HG03097 (cell line): ENCODE measurements around the gene HTT.
"Not testable (repeated sequence)": the region's sequence is repeated elsewhere in the genome, so short reads cannot be mapped to it uniquely, and the experiment has no call there.

ENCODE experiments used
- ATAC-seq: cut with Tn5 transposase; IDR thresholded peaks from one replicate; pipeline ENCODE4 v1.9.1; 2021; ENCODE audit not compliant: unreplicated experiment, low FRiP score

The HTT gene

DNA sequence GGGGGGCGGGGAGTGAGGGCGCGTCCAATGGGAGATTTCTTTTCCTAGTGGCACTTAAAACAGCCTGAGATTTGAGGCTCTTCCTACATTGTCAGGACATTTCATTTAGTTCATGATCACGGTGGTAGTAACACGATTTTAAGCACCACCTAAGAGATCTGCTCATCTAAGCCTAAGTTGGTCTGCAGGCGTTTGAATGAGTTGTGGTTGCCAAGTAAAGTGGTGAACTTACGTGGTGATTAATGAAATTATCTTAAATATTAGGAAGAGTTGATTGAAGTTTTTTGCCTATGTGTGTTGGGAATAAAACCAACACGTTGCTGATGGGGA, 1.1 kb downstream of the HTT start:
- ATAC-seq, result no peak

DNA sequence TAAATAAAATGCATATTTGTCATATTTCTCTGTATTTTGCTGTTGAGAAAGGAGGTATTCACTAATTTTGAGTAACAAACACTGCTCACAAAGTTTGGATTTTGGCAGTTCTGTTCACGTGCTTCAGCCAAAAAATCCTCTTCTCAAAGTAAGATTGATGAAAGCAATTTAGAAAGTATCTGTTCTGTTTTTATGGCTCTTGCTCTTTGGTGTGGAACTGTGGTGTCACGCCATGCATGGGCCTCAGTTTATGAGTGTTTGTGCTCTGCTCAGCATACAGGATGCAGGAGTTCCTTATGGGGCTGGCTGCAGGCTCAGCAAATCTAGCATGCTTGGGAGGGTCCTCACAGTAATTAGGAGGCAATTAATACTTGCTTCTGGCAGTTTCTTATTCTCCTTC, 3.3 kb downstream of the HTT start:
- ATAC-seq, result no peak

DNA sequence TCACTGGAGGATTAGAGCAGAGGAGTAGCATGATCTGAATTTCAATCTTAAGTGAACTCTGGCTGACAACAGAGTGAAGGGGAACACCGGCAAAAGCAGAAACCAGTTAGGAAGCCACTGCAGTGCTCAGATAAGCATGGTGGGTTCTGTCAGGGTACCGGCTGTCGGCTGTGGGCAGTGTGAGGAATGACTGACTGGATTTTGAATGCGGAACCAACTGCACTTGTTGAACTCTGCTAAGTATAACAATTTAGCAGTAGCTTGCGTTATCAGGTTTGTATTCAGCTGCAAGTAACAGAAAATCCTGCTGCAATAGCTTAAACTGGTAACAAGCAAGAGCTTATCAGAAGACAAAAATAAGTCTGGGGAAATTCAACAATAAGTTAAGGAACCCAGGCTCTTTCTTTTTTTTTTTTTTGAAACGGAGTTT, 5.2 kb downstream of the HTT start:
- ATAC-seq, result no peak

DNA sequence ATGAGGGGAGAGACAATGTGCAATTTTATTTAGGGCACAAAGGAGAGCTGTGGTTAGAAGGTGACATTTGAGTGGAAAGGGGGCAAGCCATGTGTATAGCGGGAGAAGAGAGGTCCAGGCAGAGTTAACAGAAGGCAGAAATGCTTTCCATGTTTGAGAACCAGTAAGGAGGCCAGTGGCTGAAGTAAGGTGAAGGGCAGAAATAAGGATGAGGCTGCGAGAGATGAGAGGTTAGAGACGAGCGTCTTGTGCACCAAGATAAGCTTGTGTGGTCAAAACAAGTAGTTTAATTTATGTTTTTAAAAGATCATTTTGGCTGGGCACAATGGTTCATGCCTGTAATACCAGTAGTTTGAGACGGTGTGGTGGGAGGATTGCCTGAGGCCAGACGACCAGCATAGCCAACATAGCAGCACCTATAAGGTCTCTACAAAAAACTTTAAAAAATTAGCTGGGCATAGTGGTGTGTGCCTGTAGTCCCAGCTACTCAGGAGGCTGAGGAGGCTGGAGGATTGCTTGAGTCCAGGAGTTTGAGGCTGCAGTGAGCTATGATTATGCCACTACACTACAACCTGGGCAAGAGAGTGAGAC, 8.5 kb downstream of the HTT start:
- ATAC-seq, result no peak

DNA sequence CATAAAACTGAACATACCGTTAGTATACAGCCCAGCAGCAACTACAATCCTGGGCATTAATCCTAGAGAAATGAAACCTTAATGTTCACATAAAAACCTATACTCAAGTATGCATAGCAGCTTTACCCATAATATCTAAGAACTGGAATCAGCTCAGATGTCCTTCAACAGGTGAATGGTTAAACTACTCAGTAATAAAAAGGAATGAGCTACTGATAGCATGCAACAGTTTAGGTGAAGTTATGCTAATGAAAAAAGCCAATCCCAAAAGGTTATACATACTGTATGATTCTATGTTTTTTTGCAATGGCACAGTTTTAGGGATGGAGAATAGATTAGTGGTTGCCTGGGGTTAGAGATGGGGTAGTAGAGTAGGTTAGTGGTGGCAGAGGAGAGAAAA, 9.3 kb downstream of the HTT start:
- no peak for ATAC-seq

DNA sequence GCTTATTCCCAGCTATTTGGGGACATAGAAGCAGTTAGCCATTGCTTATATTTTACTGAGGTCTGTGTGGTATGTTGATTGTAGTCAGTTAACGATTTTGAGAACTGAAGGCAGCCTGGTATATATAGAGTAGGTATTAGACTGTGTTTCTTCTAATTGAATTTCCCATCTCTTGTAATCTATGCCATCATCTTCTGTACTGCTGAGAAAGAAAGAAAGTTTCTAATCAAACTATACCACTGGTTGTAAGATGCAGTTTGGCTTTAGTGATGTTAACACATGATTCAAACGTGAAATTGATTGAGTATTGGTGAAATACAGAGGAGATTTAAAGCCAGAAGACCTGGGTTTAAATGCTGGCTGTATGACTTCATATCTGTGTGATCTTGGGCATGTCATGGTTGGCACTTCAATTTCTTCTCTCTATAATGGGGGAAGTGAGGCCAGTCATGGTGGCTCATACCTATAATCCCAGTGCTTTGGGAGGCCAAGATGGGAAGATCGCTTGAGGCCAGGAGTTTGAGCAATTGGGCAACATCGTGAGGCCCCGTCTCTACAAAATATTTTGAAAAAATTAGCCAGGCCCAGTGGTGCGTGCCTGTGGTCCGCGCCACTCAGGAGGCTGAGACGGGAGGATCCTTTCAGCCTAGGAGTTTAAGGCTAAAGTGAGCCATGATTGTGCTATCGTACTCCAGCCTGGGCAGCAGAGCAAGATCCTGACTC, 11.6 kb downstream of the HTT start:
- ATAC-seq, result no peak

DNA sequence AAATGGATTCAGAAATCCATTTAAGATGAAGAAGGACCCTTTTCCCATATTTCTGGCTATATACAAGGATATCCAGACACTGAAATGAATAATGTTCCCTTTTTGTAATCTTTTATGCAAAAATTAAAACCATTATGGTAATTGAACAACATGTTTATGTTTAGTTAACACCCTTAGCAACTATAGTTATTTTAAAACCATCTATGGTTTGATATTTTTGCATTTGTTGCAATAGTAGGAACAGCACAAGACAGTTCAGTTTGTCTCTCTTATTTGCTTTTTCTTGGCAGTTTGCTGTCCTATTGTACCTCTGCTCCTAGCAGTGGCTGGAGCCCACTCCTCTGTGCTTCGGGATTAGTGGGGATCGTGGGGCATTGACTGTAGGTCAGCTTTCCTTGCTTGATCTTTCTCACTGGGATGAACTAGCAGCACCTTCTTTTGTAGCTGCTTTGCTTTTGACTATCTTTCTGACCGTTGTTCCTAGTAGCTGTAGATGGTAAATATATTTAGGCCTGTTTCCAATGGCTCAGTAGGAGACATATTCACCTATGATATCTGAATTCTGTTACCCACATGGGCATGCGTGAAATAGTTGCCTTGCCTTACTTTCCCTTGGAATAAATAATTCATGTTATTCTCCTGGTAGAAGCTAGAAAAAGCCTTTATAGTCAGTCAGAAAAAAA, 12.8 kb downstream of the HTT start:
- ATAC-seq, result no peak

DNA sequence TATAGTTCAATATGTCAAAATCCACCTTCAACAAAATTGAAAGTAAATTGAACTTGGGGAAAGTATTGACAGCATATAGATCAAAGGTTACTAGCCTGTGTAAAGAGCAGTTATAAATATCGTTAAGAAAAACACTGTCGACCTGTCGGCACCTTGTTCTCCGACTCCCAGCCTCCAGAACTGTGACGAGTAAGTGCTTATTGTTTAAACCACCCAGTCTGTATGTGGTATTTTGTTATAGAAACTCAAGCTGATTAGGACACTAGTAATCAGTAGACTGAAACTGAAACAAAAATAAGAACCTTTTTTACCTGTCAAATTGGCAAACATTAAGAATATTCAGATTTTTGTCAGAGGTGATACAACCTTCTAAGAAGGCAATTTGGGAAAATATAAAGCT, 17.0 kb downstream of the HTT start:
- no peak for ATAC-seq

DNA sequence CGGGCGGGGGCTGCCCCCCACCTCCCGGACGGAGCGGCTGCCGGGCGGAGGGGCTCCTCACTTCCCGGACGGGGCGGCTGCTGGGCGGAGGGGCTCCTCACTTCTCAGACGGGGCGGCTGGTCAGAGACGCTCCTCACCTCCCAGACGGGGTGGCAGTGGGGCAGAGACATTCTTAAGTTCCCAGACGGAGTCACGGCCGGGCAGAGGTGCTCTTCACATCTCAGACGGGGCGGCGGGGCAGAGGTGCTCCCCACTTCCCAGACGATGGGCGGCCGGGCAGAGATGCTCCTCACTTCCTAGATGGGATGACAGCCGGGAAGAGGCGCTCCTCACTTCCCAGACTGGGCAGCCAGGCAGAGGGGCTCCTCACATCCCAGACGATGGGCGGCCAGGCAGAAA, 20.2 kb downstream of the HTT start:
- not testable (repeated sequence) for ATAC-seq

DNA sequence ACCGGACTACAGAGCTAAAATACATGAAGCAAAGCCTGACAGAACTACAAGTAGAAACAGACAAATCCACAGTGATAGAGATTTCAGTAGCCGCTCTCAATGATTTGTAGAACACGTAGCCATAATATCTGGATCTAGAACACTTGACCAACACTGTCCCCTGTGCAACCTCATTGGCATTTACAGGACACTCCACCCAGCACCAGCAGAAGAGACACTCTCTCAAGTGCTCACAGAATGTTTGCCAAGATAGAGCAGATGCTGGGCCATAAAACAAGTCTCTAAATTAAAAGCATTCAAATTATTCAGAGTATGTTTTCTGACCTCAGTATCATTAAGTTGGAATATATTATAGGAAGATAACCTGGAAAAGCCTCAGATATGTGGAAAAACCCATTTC, 21.7 kb downstream of the HTT start:
- ATAC-seq, result no peak

DNA sequence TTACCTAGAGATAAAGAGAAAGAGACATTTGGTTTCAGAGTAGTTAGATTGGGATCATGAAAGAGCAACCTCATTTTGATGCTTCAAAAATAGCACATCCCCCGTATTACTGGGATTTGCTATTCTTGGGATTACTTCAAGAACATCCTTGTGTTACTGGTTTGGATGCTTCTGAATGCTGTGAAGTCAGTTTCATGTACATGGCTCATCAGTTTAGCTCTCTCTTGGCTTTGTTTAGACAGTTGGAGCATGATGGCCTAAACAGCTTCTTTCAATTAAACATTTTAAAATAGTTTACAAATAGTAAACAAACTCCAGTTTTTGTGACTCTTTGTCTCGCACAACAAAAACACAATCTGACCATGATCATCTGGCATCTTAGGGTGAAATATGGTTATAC, 23.9 kb downstream of the HTT start:
- no peak for ATAC-seq

DNA sequence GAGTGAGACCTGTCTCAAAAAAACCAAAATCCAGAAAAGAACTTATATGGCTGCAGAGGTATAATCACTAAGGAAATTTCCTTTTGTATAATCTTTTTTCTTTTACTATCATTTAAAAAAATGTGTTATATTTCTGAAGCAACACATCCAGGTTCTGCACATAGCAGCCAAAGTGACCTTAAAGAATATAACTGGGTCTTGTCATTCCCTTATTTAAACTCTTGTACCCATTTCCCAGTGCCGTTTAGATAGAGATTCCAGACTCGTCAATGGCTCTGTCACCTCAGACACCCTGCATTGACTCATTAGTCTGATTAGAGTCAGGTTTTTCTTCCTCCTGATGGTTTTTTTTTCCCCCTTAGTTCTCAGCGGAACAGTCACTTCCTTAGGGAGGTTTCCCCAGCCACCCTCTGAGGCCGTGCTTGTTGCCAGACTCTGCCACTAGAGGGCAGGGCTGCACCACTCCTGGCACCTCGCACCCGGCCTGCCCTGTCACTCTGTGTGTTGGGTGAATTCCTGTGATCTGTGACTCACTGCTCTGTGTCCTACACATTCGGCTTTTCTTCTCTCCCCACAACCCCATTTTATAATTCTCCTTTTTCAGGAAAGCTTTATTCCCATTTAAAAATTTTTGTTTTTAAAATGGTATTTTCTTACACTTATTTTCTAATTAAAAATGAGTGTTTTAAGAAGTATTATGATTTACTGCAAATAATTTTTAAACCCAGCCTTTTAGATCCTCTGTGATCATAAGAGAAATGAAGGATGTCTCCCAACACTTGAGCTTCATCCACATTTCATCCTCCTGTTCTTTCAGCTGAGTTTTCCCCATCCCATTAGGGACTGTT, 32.1 kb downstream of the HTT start:
- peak; percentile 94 for ATAC-seq

DNA sequence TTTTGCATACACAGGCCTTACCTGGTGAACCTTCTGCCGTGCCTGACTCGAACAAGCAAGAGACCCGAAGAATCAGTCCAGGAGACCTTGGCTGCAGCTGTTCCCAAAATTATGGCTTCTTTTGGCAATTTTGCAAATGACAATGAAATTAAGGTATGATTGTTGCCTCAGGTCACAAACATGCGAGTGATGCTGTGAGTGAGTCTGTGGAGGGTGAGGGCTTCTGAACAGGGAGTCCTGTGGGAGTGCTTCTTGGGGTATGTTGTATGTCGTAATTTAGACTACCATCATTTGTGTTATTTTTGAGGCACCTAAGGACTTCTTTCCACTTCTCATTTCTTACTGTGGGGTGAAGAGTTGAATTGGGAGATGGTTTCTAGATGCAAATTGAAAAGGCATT, 32.8 kb downstream of the HTT start:
- no peak for ATAC-seq

DNA sequence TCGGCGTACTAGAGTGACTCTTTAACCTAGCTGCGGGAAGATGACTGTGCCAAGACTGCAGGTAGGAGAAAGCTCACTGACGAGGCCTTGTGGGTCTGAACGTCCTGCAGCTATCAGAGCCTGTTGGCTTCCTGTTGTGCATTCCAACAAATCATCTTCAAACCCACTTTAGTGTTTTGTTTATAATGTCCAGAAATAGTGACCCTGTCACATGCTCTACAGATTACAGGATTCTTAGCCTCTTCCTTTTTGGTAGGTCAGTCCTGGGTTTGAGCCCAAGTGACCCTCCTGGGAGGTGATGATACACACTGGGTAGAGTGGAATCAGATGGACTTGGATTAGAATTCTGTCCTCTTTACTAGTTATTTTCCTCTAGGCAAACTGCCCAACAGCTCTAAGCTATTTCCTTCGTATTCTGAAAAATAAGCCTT, 33.2 kb downstream of the HTT start:
- no peak for ATAC-seq

DNA sequence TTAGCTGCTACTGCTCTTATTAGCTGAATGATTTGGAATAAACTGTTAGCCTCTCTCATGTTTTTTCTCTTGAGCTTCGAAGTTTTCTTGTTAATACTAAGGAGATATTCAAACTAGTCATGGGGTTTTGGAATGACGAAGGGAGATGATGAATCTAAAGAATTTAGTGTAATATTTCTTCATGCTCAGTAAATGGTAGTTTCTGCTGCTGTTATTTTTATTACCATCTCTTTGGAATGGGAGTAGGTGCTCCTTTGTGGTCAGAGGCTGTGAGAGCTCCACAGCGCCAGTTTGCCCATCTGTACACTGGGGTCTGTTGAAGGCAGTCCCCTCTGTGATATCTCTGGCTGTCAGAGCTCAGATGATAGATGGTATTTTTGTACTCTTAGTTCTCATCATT, 33.7 kb downstream of the HTT start:
- no peak for ATAC-seq

DNA sequence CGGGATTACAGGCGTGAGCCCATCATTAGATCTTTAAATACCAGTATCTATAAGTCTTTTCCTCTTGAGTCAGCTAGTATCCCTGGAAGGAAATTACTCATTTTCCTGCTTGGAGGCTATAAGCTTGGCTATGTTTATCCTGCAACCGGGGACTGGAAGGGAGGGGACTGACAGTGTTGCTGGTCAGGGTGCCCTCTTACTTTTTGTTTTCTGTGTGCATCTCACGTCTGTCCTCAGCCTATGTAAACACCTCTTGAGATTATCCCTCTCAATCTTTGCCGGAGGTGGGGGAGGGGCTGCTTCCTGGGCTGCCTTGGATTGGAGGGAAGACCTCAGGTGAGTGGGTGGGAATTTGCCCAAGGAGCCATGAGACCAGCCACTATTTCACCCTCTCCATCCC, 37.0 kb downstream of the HTT start:
- ATAC-seq, result no peak

DNA sequence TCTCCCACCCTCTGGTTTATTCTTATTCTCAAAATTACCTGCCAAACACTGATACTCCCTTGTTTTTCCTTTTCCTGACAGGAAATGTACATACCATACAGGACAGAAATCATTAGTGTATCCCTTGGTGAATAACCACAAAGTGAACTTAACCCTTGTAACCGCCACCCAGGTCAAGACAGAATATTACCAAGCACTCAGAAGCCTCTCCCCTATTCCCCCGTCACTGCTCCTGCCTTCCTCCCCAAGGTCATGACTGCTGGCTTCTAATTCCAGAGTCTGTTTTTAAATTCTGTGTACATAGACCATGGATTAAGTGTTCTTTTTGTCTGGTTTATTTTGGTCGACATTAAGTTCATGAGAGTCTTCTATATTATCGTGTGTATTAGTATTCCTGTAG, 37.7 kb downstream of the HTT start:
- ATAC-seq, result no peak

DNA sequence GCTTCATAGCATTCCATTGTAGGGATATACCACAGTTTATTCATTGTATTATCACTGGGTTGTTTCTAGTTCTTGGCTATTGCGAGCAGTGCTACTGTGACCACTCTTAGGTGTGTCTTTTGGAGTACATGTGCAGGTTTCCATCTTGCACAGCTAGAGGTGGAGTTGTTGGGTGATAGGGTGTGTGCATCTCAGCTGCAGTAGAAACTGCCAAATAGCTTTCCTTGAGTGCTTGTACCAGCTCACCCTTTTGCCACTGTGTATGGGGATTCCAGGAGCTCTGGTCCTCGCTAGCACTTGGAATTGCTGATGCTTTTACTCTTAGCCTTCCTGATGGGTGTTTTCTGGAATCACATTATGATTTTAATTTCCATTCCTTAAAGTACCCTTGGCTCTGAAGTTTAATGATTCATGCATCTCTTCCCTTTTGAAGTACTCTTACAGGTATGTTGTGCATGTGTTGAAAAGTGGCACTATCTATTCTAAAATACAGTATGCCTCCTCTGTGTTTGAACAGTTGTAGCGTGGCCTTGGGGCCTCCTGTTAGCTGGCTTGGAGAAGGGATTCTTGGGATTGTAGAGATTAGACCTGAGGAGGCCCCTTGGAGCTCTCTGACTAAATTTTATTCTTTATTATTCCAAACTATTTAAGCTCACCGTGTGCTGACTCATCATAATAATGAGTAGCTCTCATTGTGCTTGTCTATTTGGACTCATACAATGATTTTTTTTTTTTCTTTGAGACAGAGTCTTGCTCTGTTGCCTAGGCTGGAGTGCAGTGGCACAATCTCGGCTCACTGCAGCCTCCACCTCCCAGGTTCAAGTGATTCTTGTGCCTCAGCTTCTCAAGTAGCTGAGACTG, 38.4 kb downstream of the HTT start:
- no peak for ATAC-seq

DNA sequence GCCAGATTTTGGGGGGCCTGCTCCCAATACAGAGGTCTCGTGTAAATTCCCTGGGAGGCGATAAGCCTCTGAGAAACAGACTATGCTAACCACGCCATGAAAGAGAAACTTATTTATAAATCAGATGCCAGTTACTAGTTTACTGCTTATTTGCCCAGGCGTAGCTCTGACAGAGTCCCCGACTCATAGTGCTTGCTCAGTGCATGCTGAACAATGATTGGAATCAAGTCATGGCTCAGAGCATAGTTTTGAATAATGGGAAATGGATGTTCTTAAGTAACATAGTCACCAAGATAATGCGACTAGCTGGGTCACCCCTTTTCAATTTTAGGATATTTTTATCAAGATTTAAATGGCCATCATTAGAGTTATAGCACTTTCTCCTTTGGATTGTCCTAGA, 39.9 kb downstream of the HTT start:
- no peak for ATAC-seq

DNA sequence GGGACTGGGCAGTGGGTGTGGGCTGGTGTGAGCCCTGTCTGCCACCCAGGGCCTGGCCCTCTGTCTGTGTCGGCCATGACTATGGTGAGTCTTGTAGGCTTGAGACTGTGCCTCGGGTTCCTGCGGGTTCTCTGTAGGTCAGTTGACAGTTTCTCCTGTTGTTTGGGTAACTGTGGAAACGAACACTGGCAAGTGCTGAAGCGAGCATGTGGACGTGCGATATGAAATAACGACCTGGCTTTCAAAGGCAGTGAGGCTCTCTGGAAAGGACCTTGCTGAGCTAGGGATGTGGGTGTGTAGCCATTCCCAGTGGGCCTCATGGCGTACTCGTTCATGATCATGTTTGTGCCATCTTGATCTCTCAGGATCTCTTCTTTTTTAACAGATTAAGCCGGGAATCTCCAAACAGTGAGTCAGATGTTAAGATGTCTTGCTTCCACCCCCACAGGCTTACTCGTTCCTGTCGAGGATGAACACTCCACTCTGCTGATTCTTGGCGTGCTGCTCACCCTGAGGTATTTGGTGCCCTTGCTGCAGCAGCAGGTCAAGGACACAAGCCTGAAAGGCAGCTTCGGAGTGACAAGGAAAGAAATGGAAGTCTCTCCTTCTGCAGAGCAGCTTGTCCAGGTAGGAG, 41.3 kb downstream of the HTT start:
- ATAC-seq, result no peak
